Measurements from ENCODE around the gene BAG5.
A peak's percentile ranks its signal among the peaks of the same experiment; 100 is the strongest.

BAG5 gene

DNA sequence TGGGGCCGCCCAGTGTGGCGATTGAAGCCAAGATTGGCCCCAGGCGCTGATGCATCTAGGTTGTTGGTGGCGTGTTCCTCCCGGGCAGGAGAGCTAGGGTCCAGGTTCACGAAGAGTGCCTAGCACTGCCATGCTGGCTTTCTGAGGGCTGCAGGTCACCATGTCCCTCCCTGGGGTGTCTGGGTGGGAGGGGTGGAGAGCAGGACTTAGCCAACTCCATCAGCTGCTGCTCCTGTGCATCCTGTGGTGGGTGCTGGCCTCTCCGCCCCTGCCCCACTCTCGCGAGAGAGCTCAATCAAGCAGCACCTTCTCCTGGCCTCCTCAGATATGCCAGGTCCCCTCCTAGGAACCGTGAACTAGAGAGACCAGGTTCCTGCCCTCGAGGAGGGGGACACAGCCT, 31.6 kb downstream of the BAG5 start:
- Histone ChIP-seq H3K9me3 (replicated peaks in 1 of 2; ENCODE audit: control insufficient read depth in 2 of 2, insufficient read depth in 1 of 2, low read depth in 1 of 2, low read length in 2 of 2) (peaks cover 0 to 1% of the 10 kb centered on the region in 2 donors), H2BK15ac (ENCODE audit: low read length) (no peak overlapping the region), H2AK5ac (ENCODE audit: low read depth, low read length) (no peak overlapping the region), H3K4ac (ENCODE audit: low read length) (no peak overlapping the region), H2BK12ac (ENCODE audit: low read length) (no peak overlapping the region), H4K8ac (ENCODE audit: low read depth, low read length) (no peak overlapping the region), H2BK120ac (ENCODE audit: low read depth, low read length) (no peak overlapping the region), H3K79me1 (ENCODE audit: low read depth, low read length) (peaks cover 14% of the 10 kb centered on the region), H3K14ac (ENCODE audit: low read length) (no peak overlapping the region), H3K23ac (ENCODE audit: low read depth, low read length, poor library complexity) (no peak overlapping the region), H2AFZ (ENCODE audit: low read length) (no peak overlapping the region), H3K4me3 (ENCODE audit: low read length in 2 of 2) (peak overlapping the region in 1 of 2 donors; percentile 98), H3K4me2 (ENCODE audit: insufficient read depth, low read length, poor library complexity, severe bottlenecking) (no peak overlapping the region), H3K27ac (replicated peaks; ENCODE audit: low read length) (no peak overlapping the region), H2BK5ac (ENCODE audit: low read length) (no peak overlapping the region), H3K4me1 (ENCODE audit: control insufficient read depth in 2 of 2, insufficient read depth in 1 of 2, low read depth in 1 of 2, low read length in 2 of 2) (peaks cover 13 to 28% of the 10 kb centered on the region in 2 donors), H3K36me3 (replicated peaks in 1 of 2; ENCODE audit: control insufficient read depth in 2 of 2, insufficient read depth in 2 of 2, low read length in 2 of 2) (peaks cover 0 to 23% of the 10 kb centered on the region in 2 donors), H3K18ac (ENCODE audit: low read length) (no peak overlapping the region), H3K9ac (ENCODE audit: low read depth, low read length, poor library complexity) (no peak overlapping the region), H4K91ac (ENCODE audit: low read depth, low read length, poor library complexity) (no peak overlapping the region), H3K27me3 (ENCODE audit: control insufficient read depth in 3 of 3, insufficient read depth in 3 of 3, low read depth in 1 of 3, low read length in 3 of 3) (no peaks in the 10 kb centered on the region)
- no peak for DNase-seq (ENCODE audit: low spot score)
- no CpG with 5 or more reads among the region's 11 CpGs for WGBS, 2 donors (ENCODE audit: extremely low coverage in 2 of 2, insufficient read length in 2 of 2, insufficient replicate concordance in 1 of 2)

DNA sequence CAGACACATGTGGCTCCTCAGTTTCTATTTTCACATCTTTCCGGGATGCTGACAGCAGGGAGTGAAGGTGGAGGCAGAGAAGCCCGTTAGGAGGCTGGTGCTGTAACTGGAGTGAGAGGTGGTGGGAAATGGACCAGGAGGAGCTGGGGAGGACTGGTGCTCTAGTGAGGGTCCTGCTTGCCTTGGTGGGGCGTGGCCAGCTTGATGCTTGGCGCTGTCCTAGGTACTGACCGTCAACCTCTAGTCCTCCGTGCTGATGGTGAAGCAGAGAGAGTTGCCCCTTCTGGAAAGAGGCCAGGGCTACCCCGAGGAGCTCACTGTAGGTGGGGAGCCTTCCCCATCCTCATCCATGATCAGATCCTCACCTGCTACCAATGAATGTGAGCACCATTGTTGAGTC, 32.1 kb downstream of the BAG5 start:
- no peak overlapping the region for H2BK15ac ChIP-seq (ENCODE audit: low read length)
- H2BK12ac ChIP-seq (ENCODE audit: low read length), result no peak overlapping the region
- H3K18ac ChIP-seq (ENCODE audit: low read length), result no peak overlapping the region
- H3K79me1 ChIP-seq (ENCODE audit: low read depth, low read length), result peaks cover 14% of the 10 kb centered on the region
- no peak overlapping the region for H3K14ac ChIP-seq (ENCODE audit: low read length)
- no CpG with 5 or more reads among the region's 7 CpGs for WGBS, 2 donors (ENCODE audit: extremely low coverage in 2 of 2, insufficient read length in 2 of 2, insufficient replicate concordance in 1 of 2)
- H2AK5ac ChIP-seq (ENCODE audit: low read depth, low read length), result no peak overlapping the region
- H4K91ac ChIP-seq (ENCODE audit: low read depth, low read length, poor library complexity), result no peak overlapping the region
- peaks cover 13 to 29% of the 10 kb centered on the region in 2 donors for H3K4me1 ChIP-seq (ENCODE audit: control insufficient read depth in 2 of 2, insufficient read depth in 1 of 2, low read depth in 1 of 2, low read length in 2 of 2)
- H3K27me3 ChIP-seq (ENCODE audit: control insufficient read depth in 3 of 3, insufficient read depth in 3 of 3, low read depth in 1 of 3, low read length in 3 of 3), result no peaks in the 10 kb centered on the region
- H2BK120ac ChIP-seq (ENCODE audit: low read depth, low read length), result no peak overlapping the region
- H2BK5ac ChIP-seq (ENCODE audit: low read length), result no peak overlapping the region
- no peak overlapping the region for H4K8ac ChIP-seq (ENCODE audit: low read depth, low read length)
- H3K4me3 ChIP-seq (ENCODE audit: low read length in 2 of 2), result peak overlapping the region in 1 of 2 donors; percentile 98
- H3K23ac ChIP-seq (ENCODE audit: low read depth, low read length, poor library complexity), result no peak overlapping the region
- peaks cover 0 to under 1% of the 10 kb centered on the region in 2 donors for H3K9me3 ChIP-seq (replicated peaks in 1 of 2; ENCODE audit: control insufficient read depth in 2 of 2, insufficient read depth in 1 of 2, low read depth in 1 of 2, low read length in 2 of 2)
- no peak for DNase-seq (ENCODE audit: low spot score)
- H3K36me3 ChIP-seq (replicated peaks in 1 of 2; ENCODE audit: control insufficient read depth in 2 of 2, insufficient read depth in 2 of 2, low read length in 2 of 2), result peaks cover 0 to 21% of the 10 kb centered on the region in 2 donors
- H3K4me2 ChIP-seq (ENCODE audit: insufficient read depth, low read length, poor library complexity, severe bottlenecking), result no peak overlapping the region
- no peak overlapping the region for H2AFZ ChIP-seq (ENCODE audit: low read length)
- no peak overlapping the region for H3K27ac ChIP-seq (replicated peaks; ENCODE audit: low read length)
- no peak overlapping the region for H3K4ac ChIP-seq (ENCODE audit: low read length)
- no peak overlapping the region for H3K9ac ChIP-seq (ENCODE audit: low read depth, low read length, poor library complexity)

DNA sequence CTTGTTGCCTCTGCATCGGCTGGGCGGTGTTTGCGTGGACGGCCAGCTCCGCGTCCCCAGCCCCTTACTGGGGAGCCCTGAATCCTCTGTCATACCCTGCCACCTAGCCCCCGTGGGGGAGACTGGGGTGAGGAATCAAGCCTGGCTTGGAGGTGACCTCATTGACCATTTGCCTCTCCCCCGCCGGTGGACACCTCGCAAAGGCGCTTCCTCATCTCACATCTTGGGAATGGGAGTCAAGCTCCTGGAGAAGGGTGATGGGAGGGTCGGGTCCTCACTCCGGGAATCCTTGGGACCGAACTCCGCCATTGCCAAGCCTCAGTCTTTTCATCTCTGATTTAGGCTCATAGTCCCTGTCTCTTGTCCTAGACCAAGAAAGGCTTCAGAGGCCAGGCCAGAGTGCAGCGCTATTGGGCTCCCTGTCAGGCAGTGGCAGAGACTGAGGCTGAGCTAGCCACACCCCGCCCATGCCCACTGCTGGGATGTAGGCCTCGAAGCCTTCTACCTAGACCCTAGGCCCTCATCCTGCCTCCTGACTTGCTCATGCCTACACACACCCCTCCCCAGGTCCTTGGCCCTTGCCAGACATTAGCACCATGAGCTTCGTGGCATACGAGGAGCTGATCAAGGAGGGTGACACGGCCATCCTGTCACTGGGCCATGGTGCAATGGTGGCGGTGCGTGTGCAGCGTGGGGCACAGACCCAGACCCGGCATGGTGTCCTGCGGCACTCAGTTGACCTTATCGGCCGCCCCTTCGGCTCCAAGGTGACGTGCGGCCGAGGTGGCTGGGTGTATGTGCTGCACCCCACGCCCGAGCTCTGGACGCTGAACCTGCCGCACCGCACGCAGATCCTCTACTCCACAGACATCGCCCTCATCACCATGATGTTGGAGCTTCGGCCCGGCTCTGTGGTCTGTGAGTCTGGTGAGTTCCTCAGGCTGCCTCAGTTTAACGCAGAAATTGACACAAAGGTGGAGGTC, 32.8 kb downstream of the BAG5 start:
- H3K4ac ChIP-seq (ENCODE audit: low read length), result no peak overlapping the region
- peak overlapping the region; percentile 84 for H3K9ac ChIP-seq (ENCODE audit: low read depth, low read length, poor library complexity)
- DNase-seq (ENCODE audit: low spot score), result no peak
- H3K23ac ChIP-seq (ENCODE audit: low read depth, low read length, poor library complexity), result peak overlapping the region; percentile 89
- no peak overlapping the region for H4K91ac ChIP-seq (ENCODE audit: low read depth, low read length, poor library complexity)
- peaks cover 14% of the 10 kb centered on the region for H3K79me1 ChIP-seq (ENCODE audit: low read depth, low read length)
- peak overlapping the region; percentile 76 for H2AK5ac ChIP-seq (ENCODE audit: low read depth, low read length)
- H4K8ac ChIP-seq (ENCODE audit: low read depth, low read length), result no peak overlapping the region
- H2BK15ac ChIP-seq (ENCODE audit: low read length), result no peak overlapping the region
- peak overlapping the region; percentile 94 to 98 for H3K4me3 ChIP-seq (ENCODE audit: low read length in 2 of 2)
- peak overlapping the region; percentile 39 for H3K14ac ChIP-seq (ENCODE audit: low read length)
- H3K27ac ChIP-seq (replicated peaks; ENCODE audit: low read length), result no peak overlapping the region
- H2BK12ac ChIP-seq (ENCODE audit: low read length), result no peak overlapping the region
- no peaks in the 10 kb centered on the region for H3K27me3 ChIP-seq (ENCODE audit: control insufficient read depth in 3 of 3, insufficient read depth in 3 of 3, low read depth in 1 of 3, low read length in 3 of 3)
- H3K36me3 ChIP-seq (replicated peaks in 1 of 2; ENCODE audit: control insufficient read depth in 2 of 2, insufficient read depth in 2 of 2, low read length in 2 of 2), result peaks cover 0 to 17% of the 10 kb centered on the region in 2 donors
- peak overlapping the region; percentile 15 for H3K18ac ChIP-seq (ENCODE audit: low read length)
- H2BK5ac ChIP-seq (ENCODE audit: low read length), result peak overlapping the region; percentile 75
- no peaks in the 10 kb centered on the region for H3K9me3 ChIP-seq (replicated peaks in 1 of 2; ENCODE audit: control insufficient read depth in 2 of 2, insufficient read depth in 1 of 2, low read depth in 1 of 2, low read length in 2 of 2)
- H3K4me1 ChIP-seq (ENCODE audit: control insufficient read depth in 2 of 2, insufficient read depth in 1 of 2, low read depth in 1 of 2, low read length in 2 of 2), result peaks cover 13 to 24% of the 10 kb centered on the region in 2 donors
- H2BK120ac ChIP-seq (ENCODE audit: low read depth, low read length), result peak overlapping the region; percentile 54
- H2AFZ ChIP-seq (ENCODE audit: low read length), result peak overlapping the region; percentile 83
- peak overlapping the region; percentile 90 for H3K4me2 ChIP-seq (ENCODE audit: insufficient read depth, low read length, poor library complexity, severe bottlenecking)
- no CpG with 5 or more reads among the region's 42 CpGs for WGBS, 2 donors (ENCODE audit: extremely low coverage in 2 of 2, insufficient read length in 2 of 2, insufficient replicate concordance in 1 of 2)

Measured in neuronal stem cell (in vitro differentiated cells).